GM21367 (cell line): ENCODE results near the gene ADIPOQ.
"Not testable (repeated sequence)": the region's sequence is repeated elsewhere in the genome, so short reads cannot be mapped to it uniquely, and the experiment has no call there.

Source experiments
- ATAC-seq: cut with Tn5 transposase; IDR thresholded peaks from one replicate; pipeline ENCODE4 v1.9.1; 2021; ENCODE audit not compliant: unreplicated experiment

ADIPOQ gene

DNA sequence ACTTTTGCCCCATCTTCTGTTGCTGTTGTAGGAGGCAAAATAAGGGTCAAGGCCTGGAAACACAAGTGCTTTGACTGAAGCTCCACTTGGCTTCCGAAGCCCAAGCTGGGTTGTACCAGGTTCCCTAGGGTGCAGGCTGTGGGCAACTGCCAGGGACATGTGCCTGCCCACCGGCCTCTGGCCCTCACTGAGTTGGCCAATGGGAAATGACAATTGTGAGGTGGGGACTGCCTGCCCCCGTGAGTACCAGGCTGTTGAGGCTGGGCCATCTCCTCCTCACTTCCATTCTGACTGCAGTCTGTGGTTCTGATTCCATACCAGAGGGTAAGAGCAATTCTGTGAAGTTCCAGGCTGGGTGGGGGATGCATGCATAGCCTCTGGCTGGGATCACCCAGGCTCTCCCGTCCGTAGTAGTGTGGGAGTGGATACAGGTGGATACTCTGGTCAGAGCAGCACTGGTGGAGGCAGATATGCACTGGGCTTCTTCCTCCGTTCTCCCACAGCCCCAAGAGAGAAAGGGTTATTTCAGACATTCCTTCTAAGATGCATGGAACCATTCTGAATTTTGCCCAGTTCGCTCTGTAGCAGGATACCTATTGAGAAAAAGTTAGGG lies at the start of gene ADIPOQ:
ADIPOQ (plus strand) TSS at position 285 of the 613 bp plus-strand sequence. CDS start 10,349 bp downstream, outside the sequence.
- ATAC-seq = no peak

DNA sequence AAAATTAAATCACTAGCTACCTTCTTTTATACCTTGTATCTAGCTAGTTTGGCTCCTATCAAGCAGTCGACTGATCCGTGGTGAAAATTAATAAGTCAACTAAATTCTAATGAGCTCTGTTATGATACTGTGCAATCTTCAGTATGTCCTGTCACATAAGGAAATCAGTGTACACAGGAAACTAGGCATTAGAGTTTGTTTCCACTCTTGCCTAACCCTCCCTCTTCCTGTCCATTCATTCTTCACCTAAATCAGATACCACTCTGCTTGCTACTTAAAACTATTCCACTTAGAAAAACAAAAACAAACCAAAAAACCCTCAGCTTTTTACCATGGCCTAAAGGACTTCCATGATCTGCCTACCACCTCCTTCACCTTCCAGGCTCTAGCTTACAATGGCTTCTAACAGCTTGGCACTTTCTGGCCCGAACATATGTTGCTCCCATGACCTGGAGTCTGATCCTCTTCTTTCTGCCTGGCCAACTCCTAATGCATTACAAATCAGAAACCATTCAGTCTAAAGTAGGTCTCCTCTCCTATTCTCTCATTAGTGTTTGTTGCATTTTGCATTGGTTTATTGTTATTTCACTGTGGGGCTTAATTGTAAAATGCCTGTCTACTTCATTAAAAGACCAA lies 44.2 kb upstream of the ADIPOQ start:
- no peak for ATAC-seq

DNA sequence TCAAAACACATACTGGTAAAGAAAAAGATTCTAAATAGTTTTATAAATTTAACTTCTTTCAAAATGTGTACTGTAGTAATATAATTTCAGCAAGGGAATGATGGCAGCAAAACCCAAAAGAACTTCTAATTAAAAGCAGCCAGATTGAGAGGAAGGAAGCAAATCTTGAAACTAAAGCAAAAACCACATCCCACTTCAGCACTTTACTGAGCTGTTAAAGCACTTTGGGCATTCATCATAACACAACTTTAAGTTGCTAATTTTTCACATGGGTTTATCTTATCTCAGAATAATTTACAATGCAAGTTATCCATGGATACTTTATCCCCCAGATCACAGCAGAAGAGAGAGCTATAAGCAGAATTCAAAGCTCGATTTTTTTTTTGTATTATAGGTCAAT lies 42.2 kb upstream of the ADIPOQ start:
- ATAC-seq = no peak

DNA sequence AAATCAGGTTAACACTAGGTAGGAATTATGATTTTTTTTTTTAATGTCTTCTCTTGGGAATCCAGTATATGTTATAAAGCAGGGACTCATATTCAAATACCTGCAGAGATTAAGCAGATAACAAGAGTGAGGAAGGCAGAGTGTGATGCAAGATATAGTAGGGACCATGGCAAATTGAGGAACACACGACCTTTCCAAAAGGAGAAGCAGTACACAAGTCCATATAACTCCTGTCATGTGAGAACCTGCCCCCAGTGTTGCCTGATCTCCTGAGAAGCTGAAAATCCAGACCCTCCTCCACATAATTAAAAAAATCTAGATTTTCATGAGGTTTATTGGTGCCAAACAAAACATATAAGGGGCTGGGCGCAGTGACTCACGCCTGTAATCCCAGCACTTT lies 39.8 kb upstream of the ADIPOQ start:
- ATAC-seq = no peak

DNA sequence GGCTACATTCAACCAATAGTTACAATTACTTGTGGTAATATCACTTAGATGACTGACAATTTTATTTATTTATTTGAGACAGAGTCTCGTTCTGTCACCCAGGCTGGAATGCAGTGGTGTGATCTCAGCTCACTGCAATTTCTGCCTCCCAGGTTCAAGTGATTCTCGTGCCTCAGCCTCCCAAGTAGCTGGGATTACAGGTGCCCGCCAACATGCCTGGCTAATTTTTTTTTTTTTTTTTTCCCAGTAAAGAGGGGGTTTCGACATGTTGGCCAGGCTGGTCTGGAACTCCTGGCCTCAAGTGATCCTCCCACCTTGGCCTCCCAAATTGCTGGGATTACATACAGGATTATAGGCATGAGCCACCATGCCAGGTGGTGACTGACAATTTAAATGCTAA lies 39.1 kb upstream of the ADIPOQ start:
- ATAC-seq = not testable (repeated sequence)

DNA sequence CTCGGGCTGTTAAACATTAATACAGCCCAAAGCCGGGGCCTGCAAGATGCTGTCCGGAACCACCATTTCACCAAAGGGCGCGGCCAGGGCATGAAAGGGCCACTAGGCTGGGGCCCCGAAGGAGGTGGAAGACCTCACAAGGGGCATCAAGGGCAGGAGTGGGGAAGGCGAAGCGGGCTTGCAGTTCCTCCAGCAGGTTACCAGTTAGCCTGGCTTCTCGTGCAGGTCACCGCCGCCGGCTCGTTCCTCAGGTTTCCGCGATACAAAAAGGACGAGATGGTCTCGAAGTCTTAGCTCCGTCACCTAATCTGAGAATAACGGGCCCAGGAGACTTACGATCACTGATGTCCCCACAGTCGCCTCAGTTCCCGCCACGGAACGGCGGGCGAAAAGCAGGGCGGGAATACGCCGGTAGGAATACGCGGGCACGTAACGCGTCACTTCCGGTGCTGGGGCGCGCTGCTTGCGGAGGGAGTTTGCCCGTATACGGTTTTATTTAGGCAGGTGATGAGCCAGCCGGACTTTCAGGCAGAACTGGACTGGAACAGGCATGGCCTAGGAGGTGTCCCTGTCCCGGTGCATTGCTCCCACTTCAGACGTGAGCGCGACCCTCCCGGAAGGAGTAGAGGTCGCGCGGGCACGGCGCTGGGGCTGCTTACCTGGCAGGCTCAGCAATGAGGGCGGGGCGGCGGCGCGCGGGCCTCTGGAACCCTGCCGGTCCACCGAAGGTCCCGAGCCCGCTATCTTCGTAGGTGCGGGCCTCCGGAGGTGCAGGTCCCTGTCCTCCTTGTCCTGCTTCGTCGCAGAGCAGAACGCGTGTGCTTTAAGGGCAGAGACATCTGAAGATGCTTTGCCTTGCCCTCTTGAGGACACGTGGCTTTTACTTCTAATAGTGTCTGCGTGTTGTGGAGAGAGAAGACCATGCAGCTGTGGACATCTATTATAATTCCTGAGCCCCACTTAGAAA lies 36.1 kb upstream of the ADIPOQ start, which contains the start of gene RFC4:
RFC4 (minus strand) TSS at position 394 of the 967 bp plus-strand sequence. CDS start 1,769 bp downstream, outside the sequence.
- peak; percentile 91 for ATAC-seq

DNA sequence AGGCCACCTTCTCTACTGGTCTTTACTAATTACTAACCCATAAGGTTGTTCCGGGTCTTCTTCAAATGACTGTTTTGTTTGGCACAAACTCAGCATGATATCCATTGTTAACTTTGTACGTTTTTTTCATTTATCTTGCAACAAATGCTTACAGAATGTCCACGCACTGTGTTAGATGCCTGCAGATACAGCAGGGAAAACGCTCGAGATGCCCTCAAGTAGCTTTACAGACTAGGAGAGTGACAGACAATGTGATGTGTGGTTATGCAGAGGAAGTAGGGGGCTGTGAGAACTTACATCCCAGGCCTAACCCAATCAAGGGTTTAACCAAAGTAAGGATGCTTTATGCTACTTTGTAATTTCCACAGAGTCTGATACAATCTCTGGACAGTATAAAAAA lies 35.3 kb upstream of the ADIPOQ start:
- no peak for ATAC-seq

DNA sequence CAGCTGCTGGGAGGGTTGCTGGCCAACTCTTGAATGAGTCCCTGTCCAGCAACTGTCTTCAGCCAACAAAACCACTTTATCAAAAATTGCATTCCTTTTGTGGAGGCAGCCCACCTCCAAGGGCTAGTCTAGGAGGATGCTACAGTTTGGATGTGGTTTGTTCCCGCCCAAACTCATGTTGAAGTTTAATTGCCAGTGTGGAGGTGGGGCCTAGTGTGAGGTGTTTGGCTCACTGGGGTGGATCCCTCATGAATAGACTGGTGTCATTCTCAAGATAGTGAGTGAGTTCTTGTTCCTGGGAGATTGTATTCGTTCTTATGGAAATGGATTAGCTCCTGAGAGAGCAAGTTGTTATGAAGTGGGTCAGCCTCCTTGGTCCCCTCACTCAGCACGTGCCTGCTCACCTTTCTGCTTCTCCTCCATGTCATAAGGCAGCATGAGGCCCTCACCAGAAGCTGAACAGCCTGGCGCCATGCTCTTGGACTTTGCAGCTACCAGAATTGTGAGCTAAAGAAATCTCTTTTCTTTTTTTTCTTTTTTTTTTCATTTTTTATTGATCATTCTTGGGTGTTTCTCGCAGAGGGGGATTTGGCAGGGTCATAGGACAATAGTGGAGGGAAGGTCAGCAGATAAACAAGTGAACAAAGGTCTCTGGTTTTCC lies 32.0 kb upstream of the ADIPOQ start:
- no peak for ATAC-seq

DNA sequence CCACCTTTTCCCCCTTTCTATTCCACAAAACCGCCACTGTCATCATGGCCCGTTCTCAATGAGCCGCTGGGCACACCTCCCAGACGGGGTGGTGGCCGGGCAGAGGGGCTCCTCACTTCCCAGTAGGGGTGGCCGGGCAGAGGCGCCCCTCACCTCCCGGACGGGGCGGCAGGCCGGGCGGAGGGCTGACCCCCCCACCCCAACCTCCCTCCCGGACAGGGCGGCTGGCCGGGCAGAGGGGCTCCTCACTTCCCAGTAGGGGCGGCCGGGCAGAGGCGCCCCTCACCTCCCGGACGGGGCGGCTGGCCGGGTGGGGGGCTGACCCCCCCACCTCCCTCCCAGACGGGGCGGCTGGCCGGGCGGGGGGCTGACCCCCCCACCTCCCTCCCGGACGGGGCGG lies 31.2 kb upstream of the ADIPOQ start:
- not testable (repeated sequence) for ATAC-seq

DNA sequence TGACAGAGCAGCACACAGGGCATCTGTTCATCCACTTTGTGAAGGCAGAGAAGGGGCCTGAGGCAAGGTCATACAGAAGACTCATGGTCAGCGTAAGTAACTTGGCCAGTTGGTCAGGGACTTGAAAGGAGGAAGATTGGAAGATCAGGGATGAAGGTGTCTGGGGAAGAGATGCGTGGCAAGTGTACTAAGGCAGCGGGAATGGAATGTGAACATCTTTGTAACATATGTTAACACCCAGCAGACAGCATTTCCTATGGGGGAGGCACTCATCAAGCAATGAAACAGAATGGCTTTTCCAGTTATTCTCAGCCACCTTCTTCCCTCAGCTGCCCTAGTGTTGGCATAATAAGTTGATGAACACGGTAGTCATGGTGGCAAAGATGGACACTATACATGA lies 28.4 kb upstream of the ADIPOQ start:
- no peak for ATAC-seq

DNA sequence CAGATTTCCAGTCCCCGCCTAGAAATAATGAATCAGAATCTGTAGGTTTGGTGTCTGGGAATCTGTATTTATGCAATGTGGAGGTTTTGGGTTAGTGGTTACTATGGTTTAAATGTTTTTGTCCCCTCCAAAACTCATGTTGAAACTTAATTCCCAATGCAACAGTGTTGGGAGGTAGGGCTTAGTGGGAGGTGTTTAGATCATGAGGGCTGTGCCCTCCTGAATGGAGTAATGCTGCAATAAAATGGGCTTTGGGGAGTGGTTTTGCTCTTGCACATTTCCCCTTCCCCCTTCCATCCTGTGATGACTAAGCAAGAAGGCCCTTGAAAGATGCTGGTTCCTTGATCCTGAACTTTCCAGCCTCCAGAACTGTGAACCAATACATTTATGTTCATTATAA lies 27.1 kb upstream of the ADIPOQ start:
- no peak for ATAC-seq

DNA sequence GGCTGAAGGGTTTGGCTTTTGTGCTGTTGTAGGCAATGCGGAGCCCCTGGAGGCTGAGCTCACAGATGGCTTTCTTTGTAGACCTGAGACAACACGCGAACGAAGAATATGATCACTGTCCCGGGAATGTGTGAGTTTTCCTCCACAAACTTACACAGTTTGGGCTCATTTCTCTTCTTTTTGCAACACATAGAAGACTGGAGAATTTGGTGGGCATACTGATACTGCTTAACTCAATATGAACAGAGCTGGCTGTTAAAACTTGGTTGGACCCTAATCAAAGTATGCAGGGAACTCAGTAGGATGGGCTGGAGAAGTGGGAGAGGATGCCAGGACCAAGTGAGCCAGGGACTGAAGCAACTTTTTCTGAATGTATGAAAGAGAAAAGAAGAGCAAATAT lies 24.0 kb upstream of the ADIPOQ start:
- ATAC-seq = no peak

DNA sequence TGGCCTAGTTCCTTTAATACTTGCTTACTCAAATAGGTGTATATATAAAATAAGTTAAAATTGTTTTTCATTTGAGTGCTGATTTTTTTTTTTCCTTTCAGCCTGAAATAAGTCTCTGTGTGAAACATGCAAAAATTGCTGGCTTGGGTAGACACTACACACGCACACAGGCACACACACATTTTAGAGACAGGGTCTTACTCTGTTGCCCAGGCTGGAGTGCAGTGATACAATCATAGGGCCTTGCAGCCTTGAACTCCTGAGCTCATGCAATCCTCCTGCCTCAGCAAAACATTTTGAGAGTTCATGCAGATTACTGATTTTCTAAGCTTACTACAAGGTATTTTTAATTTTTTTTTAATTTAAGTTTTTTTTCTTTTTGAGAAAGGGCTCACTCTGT lies 23.6 kb upstream of the ADIPOQ start:
- no peak for ATAC-seq

DNA sequence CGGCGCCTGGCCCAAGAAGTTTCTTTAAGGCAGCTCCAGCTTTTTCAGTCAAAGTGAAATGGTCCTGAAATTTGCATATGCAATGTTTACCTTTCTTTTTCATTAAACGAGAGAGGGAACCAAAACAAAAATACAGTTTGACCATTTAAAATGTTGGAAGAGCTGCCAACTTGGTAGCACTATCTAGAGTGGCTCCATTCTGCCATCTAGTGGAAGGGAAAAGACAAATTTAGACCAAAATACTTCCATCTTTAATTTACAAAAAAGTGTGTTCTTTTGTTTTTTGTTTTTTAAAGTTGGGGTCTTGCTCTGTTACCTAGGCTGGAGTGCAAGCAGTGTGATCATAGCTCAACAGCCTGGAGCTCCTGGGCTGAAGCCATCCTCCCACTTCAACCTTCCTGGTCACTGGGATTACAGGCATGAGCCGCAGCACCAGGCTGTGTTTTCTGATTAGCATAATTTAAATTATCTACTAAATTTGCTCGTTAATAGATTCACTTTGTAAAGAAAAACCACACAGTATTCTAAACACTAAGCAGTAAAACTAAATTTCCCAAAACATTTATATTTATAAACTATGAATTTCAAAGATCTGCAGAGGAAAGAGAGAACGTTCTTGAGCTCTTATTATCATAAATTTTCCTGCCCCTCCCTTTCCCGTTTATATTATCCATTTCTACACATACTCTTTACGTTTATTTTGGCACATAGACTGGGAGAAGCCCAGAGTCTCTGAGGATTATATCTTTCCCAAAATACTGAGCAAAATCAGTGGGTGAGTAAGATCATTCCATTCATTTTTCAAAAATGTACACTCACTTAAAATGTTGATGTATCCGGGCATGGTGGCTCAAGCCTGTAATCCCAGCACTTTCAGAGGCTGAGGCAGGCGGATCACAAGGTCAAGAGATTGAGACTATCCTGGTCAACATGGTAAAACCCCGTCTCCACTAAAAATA lies 20.8 kb upstream of the ADIPOQ start:
- ATAC-seq = no peak

DNA sequence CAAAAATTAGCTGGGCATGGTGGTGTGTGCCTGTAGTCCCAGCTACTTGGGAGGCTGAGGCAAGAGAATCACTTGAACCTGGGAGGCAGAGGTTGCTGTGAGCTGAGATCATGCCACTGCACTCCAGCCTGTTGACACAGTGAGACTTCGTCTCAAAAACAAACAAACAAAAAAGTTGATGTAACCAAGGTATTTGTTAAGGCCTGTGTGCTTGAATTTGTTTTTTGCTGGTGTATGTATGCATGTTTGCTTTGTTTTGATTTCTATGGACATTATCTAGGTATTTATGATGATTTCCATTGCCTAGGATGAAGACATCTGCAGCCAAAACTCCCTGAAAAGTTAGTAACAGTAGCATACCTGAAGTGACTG lies 20.1 kb upstream of the ADIPOQ start:
- ATAC-seq = not testable (repeated sequence)

DNA sequence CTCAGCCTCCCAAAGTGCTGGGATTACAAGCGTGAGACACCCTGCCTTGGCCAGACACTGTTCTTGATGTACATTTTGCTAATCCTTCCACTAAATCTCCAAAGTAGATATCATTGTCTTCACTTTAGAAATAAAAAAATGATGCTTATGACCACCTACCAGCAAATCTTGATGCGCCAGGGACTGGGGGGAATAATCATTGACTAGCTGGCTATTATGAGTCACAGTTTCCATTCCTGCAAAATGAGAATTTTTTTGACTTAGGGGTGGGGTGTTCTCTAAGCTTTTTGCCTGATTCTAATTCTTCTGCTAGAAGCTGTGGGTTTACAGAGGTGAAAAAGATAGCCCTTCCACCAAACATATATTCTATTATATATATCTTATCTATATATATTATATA lies 19.1 kb upstream of the ADIPOQ start:
- ATAC-seq = no peak

DNA sequence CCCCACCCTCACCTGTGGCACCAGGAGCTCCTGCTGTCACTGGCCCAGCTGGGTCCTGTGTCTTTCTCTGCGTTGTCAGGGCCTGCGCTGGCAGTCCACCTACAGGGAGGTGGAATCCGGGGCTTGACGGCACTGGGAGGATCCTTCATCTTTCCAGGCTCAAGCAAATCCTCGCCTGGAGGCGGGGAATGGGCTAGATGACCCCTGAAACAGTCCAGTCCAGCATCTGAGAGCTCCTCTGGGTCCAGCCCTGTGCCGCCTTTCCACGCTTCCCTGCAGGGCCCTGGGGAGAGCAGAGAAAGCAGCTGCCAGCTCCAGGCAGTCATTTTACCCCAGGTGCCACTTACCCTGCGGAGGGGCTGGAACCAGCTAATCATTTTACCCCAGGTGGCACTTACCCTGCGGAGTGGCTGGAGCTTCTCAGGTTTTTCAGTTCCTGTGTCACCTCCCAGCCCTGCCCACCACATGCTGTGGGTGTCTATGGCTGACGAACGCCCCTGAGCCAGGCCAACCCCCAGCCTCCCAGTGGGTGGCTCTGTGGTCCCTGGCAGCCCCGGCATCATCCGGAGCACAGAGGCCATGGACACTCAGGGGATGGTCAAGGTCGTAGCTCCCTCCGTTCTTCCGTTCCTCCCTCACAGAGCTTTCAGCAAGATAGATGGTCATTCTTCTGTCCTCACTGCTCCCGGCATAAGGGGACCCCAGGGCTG lies 17.9 kb upstream of the ADIPOQ start:
- ATAC-seq = no peak

DNA sequence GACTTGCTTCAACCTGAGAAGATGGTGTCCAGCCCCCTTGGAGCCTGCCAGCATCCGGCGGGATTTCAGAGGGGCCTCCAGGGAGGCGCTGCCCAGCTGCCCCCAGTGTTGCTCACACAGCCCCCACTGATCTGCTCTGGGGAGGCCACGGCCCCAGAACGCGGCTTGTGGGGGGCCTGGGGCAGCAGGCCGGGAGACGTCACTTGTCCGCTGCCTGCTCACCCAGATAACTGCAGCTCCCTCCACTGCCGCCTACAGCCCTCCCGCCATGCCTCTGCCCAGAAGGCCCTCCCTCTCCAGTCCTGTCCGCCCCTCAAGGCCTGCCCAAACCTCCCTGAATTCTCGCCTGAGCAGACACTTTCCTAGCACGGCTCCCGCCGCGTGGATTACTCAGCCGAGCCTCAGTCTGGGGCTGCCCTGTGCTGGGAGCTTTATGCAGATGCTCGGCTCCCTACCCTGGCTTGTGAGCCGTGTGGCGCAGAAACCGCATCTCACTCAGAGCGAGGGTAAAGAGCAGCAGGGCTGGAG lies 17.2 kb upstream of the ADIPOQ start:
- ATAC-seq = no peak

DNA sequence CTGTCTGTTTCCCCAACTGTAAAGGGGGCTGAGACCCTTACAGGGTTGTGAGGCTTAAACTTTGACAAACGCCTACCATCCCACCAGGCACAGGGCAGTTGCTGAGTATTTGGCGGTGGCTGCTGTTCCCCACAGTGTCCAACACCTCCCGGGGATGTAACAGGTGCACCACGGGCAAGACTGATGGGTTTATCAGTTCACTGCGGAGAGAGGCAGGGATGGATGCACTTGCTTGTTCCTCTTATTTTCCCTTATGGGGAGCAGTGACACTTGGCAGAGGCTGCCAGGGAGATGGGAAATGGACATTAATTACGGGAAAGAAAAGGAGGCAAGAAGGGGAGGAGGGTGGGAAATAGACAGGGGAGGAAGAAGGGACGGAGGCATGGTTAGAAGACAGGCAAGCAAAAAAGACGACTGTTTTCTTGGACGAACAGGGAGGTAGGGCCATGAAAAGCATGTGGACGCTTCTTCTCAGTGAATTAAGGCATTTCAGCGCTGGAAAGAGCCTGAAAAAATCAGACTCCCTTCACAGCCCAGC lies 16.6 kb upstream of the ADIPOQ start:
- ATAC-seq = no peak
